Natural killer cell (primary cell): ENCODE results near the gene CDH13. TPM values are rescaled to one million over a fixed set of nuclear protein-coding genes. Genes with fewer than 3 reads are reported as not detected.

Source experiments
- ATAC-seq, 3 donors: fragments of 150-1000 bp in 2 of 3; fragments of 200-7000 bp in 1 of 3; cut with Tn5 transposase; 1 replicate in 1 of 3; 2 replicates in 2 of 3; pipeline ENCODE4 v1.10.0; 2021; ENCODE audit warnings: mild to moderate bottlenecking in 2 of 3, moderate library complexity in 2 of 3
- DNase-seq, 2 donors: peaks; one replicate each; pipeline versions ENCODE4 v3.0.0 to v3.0.0-alpha.2; 2013 to 2021; ENCODE audit warnings: mixed read lengths in 1 of 2
- H3K27ac ChIP-seq: one replicate; pipeline ENCODE4 v1.5.1; 2013; ENCODE audit warnings: mild to moderate bottlenecking, low read length
- H3K27me3 ChIP-seq: one replicate; pipeline ENCODE4 v1.6.1; 2013; ENCODE audit warnings: low read length; ENCODE audit not compliant: control insufficient read depth, insufficient read depth
- H3K36me3 ChIP-seq: one replicate; pipeline ENCODE4 v1.6.1; 2013; ENCODE audit warnings: low read length; ENCODE audit not compliant: control insufficient read depth, insufficient read depth
- H3K4me1 ChIP-seq: one replicate; pipeline ENCODE4 v1.6.1; 2013; ENCODE audit warnings: low read length; ENCODE audit not compliant: control insufficient read depth, insufficient read depth
- H3K4me3 ChIP-seq: one replicate; pipeline ENCODE4 v1.5.1; 2013; ENCODE audit warnings: low read length
- H3K9me3 ChIP-seq: one replicate; pipeline ENCODE4 v1.6.1; 2013; ENCODE audit warnings: low read length; ENCODE audit not compliant: control insufficient read depth, insufficient read depth
- H3K27ac Mint-ChIP-seq, 2 donors: one replicate each; pipeline ENCODE4 v1.8.0; 2022; ENCODE audit warnings: mild to moderate bottlenecking in 2 of 2, mixed read lengths in 2 of 2, moderate library complexity in 1 of 2
- H3K27me3 Mint-ChIP-seq, 2 donors: one replicate each; pipeline ENCODE4 v1.8.0; 2022; ENCODE audit warnings: low read depth in 2 of 2, mixed read lengths in 2 of 2
- H3K36me3 Mint-ChIP-seq: one replicate; pipeline ENCODE4 v1.8.0; 2022; ENCODE audit warnings: mixed read lengths
- H3K4me1 Mint-ChIP-seq, 2 donors: one replicate each; pipeline ENCODE4 v1.8.0; 2022; ENCODE audit warnings: mixed read lengths in 2 of 2
- H3K4me3 Mint-ChIP-seq: one replicate; pipeline ENCODE4 v1.8.0; 2022; ENCODE audit warnings: mild to moderate bottlenecking, moderate library complexity, mixed read lengths
- H3K9me3 Mint-ChIP-seq, 2 donors: one replicate each; pipeline ENCODE4 v1.8.0; 2022; ENCODE audit warnings: mixed read lengths in 2 of 2
- WGBS: methylation state at CpG from one replicate; pipeline ENCODE4 v1.1.7; 2013; ENCODE audit warnings: missing lambda C conversion rate; ENCODE audit not compliant: insufficient coverage; 5-methylcytosine and 5-hydroxymethylcytosine counted together
- intact Hi-C: fragments of 100-400 bp; cut with micrococcal nuclease; formaldehyde crosslinking; loops from one replicate; pipeline ENCODE4 v1.14.2; 2022
- total RNA-seq, 4 donors: library from RNA; stranded (reverse); fragments of 120-200 nt in 1 of 4; gene quantifications; one replicate each; pipeline versions ENCODE4 v1.2.3 to v1.2.4, GENCODE V29; 2013 to 2022
- TF ChIP-seq, protein P1 (sequence below): fragments of 200-600 bp; IDR thresholded peaks from one replicate; pipeline ENCODE4 v1.8.0; 2022; ENCODE audit warnings: antibody characterized with exemption

Gene CDH13
- total RNA-seq, 3 donors from 2014 or later (not counting 1 experiment from before 2014, with no cell fraction given), result not detected

- Mint-ChIP-seq H3K27ac (no peak overlapping the region), H3K36me3 (no peaks in the 10 kb centered on the region), H3K27me3 (peaks cover 5 to 10% of the 10 kb centered on the region in 2 donors), H3K9me3 (no peaks in the 10 kb centered on the region), H3K4me3 (no peak overlapping the region), H3K4me1 (no peaks in the 10 kb centered on the region)
- Histone ChIP-seq H3K36me3 (no peaks in the 10 kb centered on the region), H3K27me3 (no peaks in the 10 kb centered on the region), H3K27ac (no peak overlapping the region), H3K4me3 (no peak overlapping the region), H3K9me3 (no peaks in the 10 kb centered on the region), H3K4me1 (no peaks in the 10 kb centered on the region)
- DNase-seq, result no peak
- WGBS, result 91% methylated on average over 6 of the region's 6 CpGs
- no peak for ATAC-seq
- intact Hi-C loops, result no loop called here
- TF ChIP-seq, protein P1, sequence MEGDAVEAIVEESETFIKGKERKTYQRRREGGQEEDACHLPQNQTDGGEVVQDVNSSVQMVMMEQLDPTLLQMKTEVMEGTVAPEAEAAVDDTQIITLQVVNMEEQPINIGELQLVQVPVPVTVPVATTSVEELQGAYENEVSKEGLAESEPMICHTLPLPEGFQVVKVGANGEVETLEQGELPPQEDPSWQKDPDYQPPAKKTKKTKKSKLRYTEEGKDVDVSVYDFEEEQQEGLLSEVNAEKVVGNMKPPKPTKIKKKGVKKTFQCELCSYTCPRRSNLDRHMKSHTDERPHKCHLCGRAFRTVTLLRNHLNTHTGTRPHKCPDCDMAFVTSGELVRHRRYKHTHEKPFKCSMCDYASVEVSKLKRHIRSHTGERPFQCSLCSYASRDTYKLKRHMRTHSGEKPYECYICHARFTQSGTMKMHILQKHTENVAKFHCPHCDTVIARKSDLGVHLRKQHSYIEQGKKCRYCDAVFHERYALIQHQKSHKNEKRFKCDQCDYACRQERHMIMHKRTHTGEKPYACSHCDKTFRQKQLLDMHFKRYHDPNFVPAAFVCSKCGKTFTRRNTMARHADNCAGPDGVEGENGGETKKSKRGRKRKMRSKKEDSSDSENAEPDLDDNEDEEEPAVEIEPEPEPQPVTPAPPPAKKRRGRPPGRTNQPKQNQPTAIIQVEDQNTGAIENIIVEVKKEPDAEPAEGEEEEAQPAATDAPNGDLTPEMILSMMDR, result no peak
These were observed 812.6 kb downstream of the CDH13 start for GRCh38 chr16:83439412-83439811.

GRCh38 chr16:83441517-83441916 lies 814.7 kb downstream of the CDH13 start:
- WGBS, result 50% methylated on average over 3 of the region's 4 CpGs
- Mint-ChIP-seq H3K4me1 (no peaks in the 10 kb centered on the region), H3K27ac (no peak overlapping the region), H3K36me3 (no peaks in the 10 kb centered on the region), H3K9me3 (no peaks in the 10 kb centered on the region), H3K27me3 (peaks cover 0 to 7% of the 10 kb centered on the region in 2 donors), H3K4me3 (no peak overlapping the region)
- H3K9me3 ChIP-seq, result no peaks in the 10 kb centered on the region
- intact Hi-C loops, result no loop called here
- DNase-seq (no peak), ATAC-seq (no peak)
- no peak overlapping the region for H3K4me3 ChIP-seq
- no peaks in the 10 kb centered on the region for H3K36me3 ChIP-seq
- TF ChIP-seq, protein P1, result no peak
- no peaks in the 10 kb centered on the region for H3K4me1 ChIP-seq
- H3K27me3 ChIP-seq, result no peaks in the 10 kb centered on the region
- H3K27ac ChIP-seq, result no peak overlapping the region

DNA sequence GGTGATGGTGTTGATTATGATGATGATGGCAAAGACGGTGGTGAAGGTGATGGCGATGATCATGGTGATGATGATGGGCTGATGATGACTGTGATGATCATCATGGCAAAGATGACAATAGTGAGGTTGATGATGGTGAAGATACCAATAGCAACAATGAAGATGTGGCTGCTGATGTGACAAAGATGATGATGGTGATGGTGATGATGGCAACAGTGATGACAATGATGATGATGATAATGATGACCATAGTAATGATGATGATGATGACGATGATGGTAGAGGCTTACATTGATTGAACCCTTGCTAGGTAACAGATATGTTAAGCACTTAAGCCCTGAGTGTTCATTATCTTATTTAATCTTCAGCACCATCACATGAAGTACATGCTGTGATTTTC lies 817.2 kb downstream of the CDH13 start:
- intact Hi-C loops, result no loop called here
- WGBS, result 61% methylated on average over 3 of the region's 3 CpGs
- H3K36me3 Mint-ChIP-seq, result no peaks in the 10 kb centered on the region
- H3K27me3 ChIP-seq, result no peaks in the 10 kb centered on the region
- no peaks in the 10 kb centered on the region for H3K36me3 ChIP-seq
- TF ChIP-seq, protein P1, result no peak
- peaks cover 0 to 4% of the 10 kb centered on the region in 2 donors for H3K27me3 Mint-ChIP-seq
- no peaks in the 10 kb centered on the region for H3K4me1 ChIP-seq
- H3K27ac Mint-ChIP-seq, result no peak overlapping the region
- ATAC-seq, result no peak
- H3K4me1 Mint-ChIP-seq, result no peaks in the 10 kb centered on the region
- DNase-seq, result no peak
- H3K27ac ChIP-seq, result no peak overlapping the region
- no peaks in the 10 kb centered on the region for H3K9me3 ChIP-seq
- H3K9me3 Mint-ChIP-seq, result no peaks in the 10 kb centered on the region
- no peak overlapping the region for H3K4me3 ChIP-seq
- H3K4me3 Mint-ChIP-seq, result no peak overlapping the region

GRCh38 chr16:83447560-83447959 lies 820.8 kb downstream of the CDH13 start:
- no peaks in the 10 kb centered on the region for H3K4me1 Mint-ChIP-seq
- no peak for DNase-seq
- no peak overlapping the region for H3K4me3 ChIP-seq
- H3K36me3 ChIP-seq, result no peaks in the 10 kb centered on the region
- no peak for ATAC-seq
- no peaks in the 10 kb centered on the region for H3K4me1 ChIP-seq
- H3K36me3 Mint-ChIP-seq, result no peaks in the 10 kb centered on the region
- H3K9me3 ChIP-seq, result no peaks in the 10 kb centered on the region
- no peaks in the 10 kb centered on the region for H3K9me3 Mint-ChIP-seq
- WGBS, result 53% methylated on average over 2 of the region's 2 CpGs
- H3K27me3 Mint-ChIP-seq, result peaks cover 0 to 4% of the 10 kb centered on the region in 2 donors
- H3K27me3 ChIP-seq, result no peaks in the 10 kb centered on the region
- no peak overlapping the region for H3K27ac Mint-ChIP-seq
- intact Hi-C loops, result loop anchor here (2.0 kb wide), 1 partner anchor 1185 kb away; no protein-coding TSS in a partner anchor
- H3K4me3 Mint-ChIP-seq, result no peak overlapping the region
- no peak overlapping the region for H3K27ac ChIP-seq
- TF ChIP-seq, protein P1, result no peak
